Smooth muscle cell (in vitro differentiated cells): ENCODE data around the gene NID1. TPM values are rescaled to one million over a fixed set of nuclear protein-coding genes. Genes with fewer than 3 reads are reported as not detected.
A peak's percentile ranks its signal among the peaks of the same experiment; 100 is the strongest.

Source experiments
- DNase-seq: peaks from one replicate; lab custom pipeline; 2025; ENCODE audit not compliant: unreplicated experiment; lab: John Stamatoyannopoulos, UW
- H2AFZ ChIP-seq: fragments of 200-600 bp; sonication (generic); 2 replicates; pipeline ENCODE4 v1.6.0; 2016; ENCODE audit warnings: antibody characterized with exemption, low read depth, mild to moderate bottlenecking
- H3F3A ChIP-seq: fragments of 200-600 bp; sonication (generic); 2 replicates; pipeline ENCODE4 v1.6.0; 2017; ENCODE audit warnings: antibody characterized with exemption, low read depth
- H3K27ac ChIP-seq: fragments of 200-600 bp; sonication (generic); 2 replicates; pipeline ENCODE4 v1.5.1; 2016; ENCODE audit warnings: low read depth, mild to moderate bottlenecking
- H3K27me3 ChIP-seq: fragments of 200-600 bp; sonication (generic); 2 replicates; pipeline ENCODE4 v1.6.1; 2016; ENCODE audit warnings: low read depth, mild to moderate bottlenecking
- H3K36me3 ChIP-seq: fragments of 200-600 bp; sonication (generic); 2 replicates; pipeline ENCODE4 v1.5.1; 2016; ENCODE audit warnings: low read depth
- H3K4me1 ChIP-seq: fragments of 200-600 bp; sonication (generic); 2 replicates; pipeline ENCODE4 v1.5.1; 2016; ENCODE audit warnings: low read depth
- H3K4me2 ChIP-seq: fragments of 200-600 bp; sonication (generic); 2 replicates; pipeline ENCODE4 v1.6.0; 2016; ENCODE audit warnings: mild to moderate bottlenecking
- H3K4me3 ChIP-seq: fragments of 200-600 bp; sonication (generic); 2 replicates; pipeline ENCODE4 v1.5.1; 2016; ENCODE audit warnings: mild to moderate bottlenecking
- H3K79me2 ChIP-seq: fragments of 200-600 bp; sonication (generic); 2 replicates; pipeline ENCODE4 v1.6.0; 2016; ENCODE audit warnings: low read depth, mild to moderate bottlenecking
- H3K9ac ChIP-seq: fragments of 200-600 bp; sonication (generic); 2 replicates; pipeline ENCODE4 v1.6.0; 2016; ENCODE audit warnings: low read depth
- H3K9me3 ChIP-seq: fragments of 200-600 bp; sonication (generic); replicated peaks from 2 replicates; pipeline ENCODE4 v1.5.1; 2016; ENCODE audit warnings: low read depth
- H4K20me1 ChIP-seq: fragments of 200-600 bp; sonication (generic); 2 replicates; pipeline ENCODE4 v1.6.0; 2016; ENCODE audit warnings: low read depth
- CTCF ChIP-seq: fragments of 200-600 bp; sonication (generic); IDR thresholded peaks from 2 replicates; pipeline ENCODE4 v1.5.1; 2017; ENCODE audit warnings: borderline replicate concordance, mild to moderate bottlenecking, antibody characterized with exemption; ENCODE audit not compliant: insufficient read depth, poor library complexity, severe bottlenecking
- WGBS: methylation state at CpG from one replicate; pipeline ENCODE4 v1.1.7; 2016; ENCODE audit warnings: low lambda C conversion rate; 5-methylcytosine and 5-hydroxymethylcytosine counted together
- polyA plus RNA-seq: library from polyadenylated mRNA; unstranded; fragments of >200 nt; fragmentation: Nextera tagmentation; extraction: Ambion mirVana; gene quantifications from 2 replicates; pipeline ENCODE4 v1.2.1, GENCODE V29; 2016
- total RNA-seq: library from RNA; depleted of rRNA; stranded (reverse); fragments of >200 nt; gene quantifications from 2 replicates; pipeline ENCODE4 v1.2.3, GENCODE V29; 2014

Gene NID1
- total and polyA plus RNA-seq, 2 experiments from 2014 or later, result 52.9 to 74.1 TPM

- H2AFZ ChIP-seq, result no peak overlapping the region
- H3K79me2 ChIP-seq, result no peaks in the 10 kb centered on the region
- peak overlapping the region; percentile 50 for H3K9ac ChIP-seq
- no peak for TF ChIP-seq CTCF
- H4K20me1 ChIP-seq, result no peaks in the 10 kb centered on the region
- peak overlapping the region; percentile 83 for H3K27ac ChIP-seq
- H3F3A ChIP-seq, result no peaks in the 10 kb centered on the region
- DNase-seq, result no peak
- H3K4me3 ChIP-seq, result no peak overlapping the region
- H3K36me3 ChIP-seq, result no peaks in the 10 kb centered on the region
- 89% methylated on average over 11 of the region's 11 CpGs for WGBS
- no peaks in the 10 kb centered on the region for H3K4me1 ChIP-seq
- H3K9me3 ChIP-seq, result no peaks in the 10 kb centered on the region
- peak overlapping the region; percentile 31 for H3K4me2 ChIP-seq
- H3K27me3 ChIP-seq, result no peaks in the 10 kb centered on the region
Measured at GRCh38 chr1:235954306-235955283, 110.3 kb downstream of the NID1 start.

- WGBS, result 19% methylated on average over 2 of the region's 2 CpGs
- Histone ChIP-seq H3K4me1 (no peaks in the 10 kb centered on the region), H2AFZ (no peak overlapping the region), H3K9me3 (no peaks in the 10 kb centered on the region), H3F3A (no peaks in the 10 kb centered on the region), H3K4me2 (peak overlapping the region; percentile 31), H3K36me3 (no peaks in the 10 kb centered on the region), H3K79me2 (no peaks in the 10 kb centered on the region), H3K27me3 (no peaks in the 10 kb centered on the region), H3K9ac (peak overlapping the region; percentile 50), H3K27ac (peak overlapping the region; percentile 83), H4K20me1 (no peaks in the 10 kb centered on the region), H3K4me3 (no peak overlapping the region)
- no peak for TF ChIP-seq CTCF
- DNase-seq, result no peak
Measured at GRCh38 chr1:235953801-235954200, 111.1 kb downstream of the NID1 start.

- Histone ChIP-seq H3K4me1 (no peaks in the 10 kb centered on the region), H2AFZ (no peak overlapping the region), H4K20me1 (no peaks in the 10 kb centered on the region), H3K27ac (peak overlapping the region; percentile 83), H3K27me3 (no peaks in the 10 kb centered on the region), H3K9ac (no peak overlapping the region), H3K36me3 (no peaks in the 10 kb centered on the region), H3K9me3 (no peaks in the 10 kb centered on the region), H3K79me2 (no peaks in the 10 kb centered on the region), H3K4me2 (no peak overlapping the region), H3F3A (no peaks in the 10 kb centered on the region), H3K4me3 (no peak overlapping the region)
- TF ChIP-seq CTCF, result no peak
- 79% methylated on average over 4 of the region's 4 CpGs for WGBS
- no peak for DNase-seq
Measured at GRCh38 chr1:235952950-235953615, 111.8 kb downstream of the NID1 start.
